GM13977 (cell line): Measurements from ENCODE around the gene GPRC5A.
"Not testable (repeated sequence)": the region's sequence is repeated elsewhere in the genome, so short reads cannot be mapped to it uniquely, and the experiment has no call there.

ENCODE experiments used
- DNase-seq: peaks from one replicate; pipeline ENCODE4 v3.0.0; 2012; ENCODE audit warnings: low spot score
- CTCF ChIP-seq: IDR thresholded peaks from 2 replicates; pipeline ENCODE4 v1.5.1; 2012; ENCODE audit warnings: mild to moderate bottlenecking, control low read depth; ENCODE audit not compliant: insufficient read depth; ENCODE audit errors: extremely low read depth, missing control alignments
- in situ Hi-C: fragments of 300-500 bp; cut with MboI; formaldehyde crosslinking; loops from one replicate; pipeline ENCODE4 v1.12.0; 2022; ENCODE audit warnings: low sequenced_read_pairs, low pct_unique_long_range_greater_than_20kb, mixed read lengths, inconsistent platforms; ENCODE audit not compliant: unreplicated experiment

The GPRC5A gene

GRCh38 chr12:12868477-12869235, 22.7 kb upstream of the GPRC5A start:
- no peak for DNase-seq
- no peak for TF ChIP-seq CTCF
- in situ Hi-C loops: no loop called here

GRCh38 chr12:12870465-12870864, 20.9 kb upstream of the GPRC5A start:
- TF ChIP-seq CTCF: no peak
- in situ Hi-C loops: no loop called here
- no peak for DNase-seq

- no peak for TF ChIP-seq CTCF
- no peak for DNase-seq
- in situ Hi-C loops: no loop called here
These were observed 19.7 kb upstream of the GPRC5A start for GRCh38 chr12:12871587-12872138.

- TF ChIP-seq CTCF: no peak
- in situ Hi-C loops: no loop called here
- DNase-seq: no peak
These were observed 19.0 kb upstream of the GPRC5A start for GRCh38 chr12:12872139-12872933.

- no peak for DNase-seq
- no peak for TF ChIP-seq CTCF
- in situ Hi-C loops: no loop called here
These were observed 18.5 kb upstream of the GPRC5A start for GRCh38 chr12:12872934-12873275.

GRCh38 chr12:12874029-12874428, 17.3 kb upstream of the GPRC5A start:
- in situ Hi-C loops: no loop called here
- TF ChIP-seq CTCF: no peak
- DNase-seq: peak; percentile 23

- DNase-seq, in situ Hi-C loops: not testable (repeated sequence)
These were observed 16.1 kb upstream of the GPRC5A start for GRCh38 chr12:12875301-12875700.
